Activated CD8-positive, alpha-beta memory T cell treated with anti-CD3 and anti-CD28 coated beads for 48 hours (primary cell): Measurements from ENCODE around the gene ROR1.

Source experiments
- DNase-seq, 3 experiments: peaks; one replicate each; pipeline ENCODE4 v3.0.0-alpha.2; 2020; ENCODE audit warnings: low read depth in 2 of 3, low spot score in 2 of 3

ROR1 gene

GRCh38 chr1:63773815-63774616, at the start of gene ROR1:
ROR1 (plus strand) TSS chr1:63774017.
- DNase-seq, result peak; percentile 10 to 28 (median 28)

GRCh38 chr1:63724375-63724899, 49.4 kb upstream of the ROR1 start:
- no peak for DNase-seq

GRCh38 chr1:63728611-63729226, 45.1 kb upstream of the ROR1 start:
- DNase-seq, result no peak

GRCh38 chr1:63729227-63729620, 44.6 kb upstream of the ROR1 start:
- no peak for DNase-seq

GRCh38 chr1:63730211-63730610, 43.6 kb upstream of the ROR1 start:
- no peak for DNase-seq

- DNase-seq, result no peak
Measured at GRCh38 chr1:63731117-63732043, 42.4 kb upstream of the ROR1 start.

- DNase-seq, result no peak
Measured at GRCh38 chr1:63732666-63733065, 41.2 kb upstream of the ROR1 start.

- DNase-seq, result no peak
Measured at GRCh38 chr1:63738772-63739171, 35.0 kb upstream of the ROR1 start.

- no peak for DNase-seq
Measured at GRCh38 chr1:63739452-63739851, 34.4 kb upstream of the ROR1 start.

- no peak for DNase-seq
Measured at GRCh38 chr1:63740432-63740831, 33.4 kb upstream of the ROR1 start.

- no peak for DNase-seq
Measured at GRCh38 chr1:63742526-63742925, 31.3 kb upstream of the ROR1 start.

GRCh38 chr1:63743781-63744180, 30.0 kb upstream of the ROR1 start:
- no peak for DNase-seq

GRCh38 chr1:63746129-63746864, 27.5 kb upstream of the ROR1 start:
- DNase-seq, result no peak

GRCh38 chr1:63747445-63747844, 26.4 kb upstream of the ROR1 start:
- no peak for DNase-seq

GRCh38 chr1:63748046-63748580, 25.7 kb upstream of the ROR1 start:
- no peak for DNase-seq

- no peak for DNase-seq
Measured at GRCh38 chr1:63748641-63749040, 25.2 kb upstream of the ROR1 start.

- no peak for DNase-seq
Measured at GRCh38 chr1:63750721-63751120, 23.1 kb upstream of the ROR1 start.

GRCh38 chr1:63752176-63752575, 21.6 kb upstream of the ROR1 start:
- DNase-seq, result no peak

- DNase-seq, result no peak
Measured at GRCh38 chr1:63753591-63753990, 20.2 kb upstream of the ROR1 start.

- no peak for DNase-seq
Measured at GRCh38 chr1:63756839-63757238, 17.0 kb upstream of the ROR1 start.

GRCh38 chr1:63757334-63757733, 16.5 kb upstream of the ROR1 start:
- DNase-seq, result no peak
